A673 (cell line): ENCODE data around the gene PSD2.

ENCODE experiments used
- CTCF ChIP-seq: fragments of 300-800, 200-600 bp; sonication (generic); conservative IDR thresholded peaks from 2 replicates; pipeline ENCODE4 v1.5.1; 2017; ENCODE audit warnings: low read depth, mild to moderate bottlenecking, antibody characterized with exemption, low read length, moderate library complexity, mixed read lengths
- EZH2 ChIP-seq: fragments of 200-600 bp; sonication (generic); IDR thresholded peaks from 2 replicates; pipeline ENCODE4 v1.6.1; 2017; ENCODE audit warnings: borderline replicate concordance, low read depth, mild to moderate bottlenecking, mixed read lengths, antibody characterized with exemption, low read length; ENCODE audit not compliant: poor library complexity, severe bottlenecking

GRCh38 chr5:139889410-139889809, 93.8 kb downstream of the PSD2 start:
- TF ChIP-seq CTCF (no peak), EZH2 (no peak)
